HL-60 (cell line): ENCODE data around the gene AP2M1.

ENCODE experiments used
- DNase-seq, 2 experiments: peaks; one replicate each; pipeline ENCODE4 v3.0.0-alpha.2; 2010 to 2020; ENCODE audit warnings: low read depth in 1 of 2, low spot score in 1 of 2
- H3K27ac ChIP-seq: fragments of 250-450 bp; sonication (Bioruptor Pico); replicated peaks from 2 replicates; pipeline ENCODE4 v1.5.1; 2020; ENCODE audit warnings: mild to moderate bottlenecking, moderate library complexity
- H3K27me3 ChIP-seq: fragments of 250-450 bp; sonication (Bioruptor Pico); 2 replicates; pipeline ENCODE4 v1.5.1; 2021; ENCODE audit warnings: mild to moderate bottlenecking, moderate library complexity; ENCODE audit not compliant: insufficient read depth, poor library complexity, severe bottlenecking
- H3K4me3 ChIP-seq: replicated peaks from 2 replicates; pipeline ENCODE4 v1.5.1; 2011; ENCODE audit warnings: mild to moderate bottlenecking, control low read depth, low read length; ENCODE audit not compliant: insufficient read depth
- CTCF ChIP-seq: IDR thresholded peaks from one replicate; pipeline ENCODE4 v1.5.1; 2011; ENCODE audit warnings: low read length, control low read depth, inconsistent platforms; ENCODE audit not compliant: insufficient read depth
- GABPA ChIP-seq: IDR thresholded peaks from 2 replicates; pipeline ENCODE4 v1.6.1; 2012; ENCODE audit warnings: low read depth
- POLR2AphosphoS5 ChIP-seq: IDR thresholded peaks from 2 replicates; pipeline ENCODE4 v1.6.1; 2012; ENCODE audit warnings: low read depth
- REST ChIP-seq: IDR thresholded peaks from 2 replicates; pipeline ENCODE4 v1.6.1; 2012; ENCODE audit warnings: low read depth; ENCODE audit not compliant: insufficient replicate concordance
- SPI1 ChIP-seq: IDR thresholded peaks from 2 replicates; pipeline ENCODE4 v1.6.1; 2012; ENCODE audit warnings: low read depth, mild to moderate bottlenecking, borderline replicate concordance

Gene AP2M1

GRCh38 chr3:184233127-184233843 lies 58.6 kb downstream of the AP2M1 start:
- H3K27me3 ChIP-seq: peaks cover 31% of the 10 kb centered on the region
- no peak for DNase-seq
- H3K4me3 ChIP-seq: no peak overlapping the region
- TF ChIP-seq REST (no peak), GABPA (no peak), SPI1 (no peak), POLR2AphosphoS5 (no peak), CTCF (no peak)
- H3K27ac ChIP-seq: no peak overlapping the region
